CD14-positive monocyte (primary cell): ENCODE data around the gene FKRP. TPM values are rescaled to one million over a fixed set of nuclear protein-coding genes. Genes with fewer than 3 reads are reported as not detected.
A peak's percentile ranks its signal among the peaks of the same experiment; 100 is the strongest.

Source experiments
- DNase-seq, 3 donors: peaks; one replicate each; pipeline ENCODE4 v3.0.0-alpha.2; 2011 to 2022
- H2AFZ ChIP-seq: 2 replicates; pipeline ENCODE4 v1.6.0; 2012; ENCODE audit warnings: mild to moderate bottlenecking, low read depth, low read length, inconsistent platforms; ENCODE audit not compliant: insufficient read depth, poor library complexity, severe bottlenecking
- H3K27ac ChIP-seq, 2 donors: 1 replicate in 1 of 2; 2 replicates in 1 of 2; pipeline ENCODE4 v1.5.1; 2012 to 2013; ENCODE audit warnings: low read length in 2 of 2, control low read depth in 1 of 2, inconsistent platforms in 1 of 2, low read depth in 1 of 2, mild to moderate bottlenecking in 1 of 2
- H3K27me3 ChIP-seq, 2 donors: one replicate each; pipeline versions ENCODE4 v1.6.0 to v1.6.1; 2011 to 2013; ENCODE audit warnings: low read length in 2 of 2; ENCODE audit not compliant: control insufficient read depth in 2 of 2, insufficient read depth in 2 of 2
- H3K36me3 ChIP-seq, 2 donors: replicated peaks in 1 of 2; 1 replicate in 1 of 2; 2 replicates in 1 of 2; pipeline versions ENCODE4 v1.5.1 to v1.6.1; 2012 to 2013; ENCODE audit warnings: low read length in 2 of 2, control low read depth in 1 of 2, inconsistent platforms in 1 of 2, mild to moderate bottlenecking in 1 of 2; ENCODE audit not compliant: insufficient read depth in 2 of 2, control insufficient read depth in 1 of 2
- H3K4me1 ChIP-seq, 2 donors: 1 replicate in 1 of 2; 2 replicates in 1 of 2; pipeline versions ENCODE4 v1.5.1 to v1.6.1; 2012 to 2013; ENCODE audit warnings: low read length in 2 of 2, control low read depth in 1 of 2, inconsistent platforms in 1 of 2, mild to moderate bottlenecking in 1 of 2, moderate library complexity in 1 of 2; ENCODE audit not compliant: insufficient read depth in 2 of 2, control insufficient read depth in 1 of 2
- H3K4me2 ChIP-seq: replicated peaks from 2 replicates; pipeline ENCODE3; 2012; ENCODE audit warnings: low read length, moderate library complexity, mild to moderate bottlenecking; ENCODE audit not compliant: poor library complexity, severe bottlenecking; ENCODE audit errors: extremely low read depth
- H3K4me3 ChIP-seq, 3 experiments: fragments of 200-600 bp in 1 of 3; sonication (generic) in 1 of 3; replicated peaks in 1 of 3; 1 replicate in 2 of 3; 2 replicates in 1 of 3; pipeline ENCODE4 v1.5.1; 2011 to 2013; ENCODE audit warnings: low read length in 3 of 3, mild to moderate bottlenecking in 3 of 3, control low read depth in 2 of 3, low read depth in 2 of 3, inconsistent platforms in 1 of 3, moderate library complexity in 1 of 3
- H3K79me2 ChIP-seq: 2 replicates; pipeline ENCODE4 v1.6.0; 2012; ENCODE audit warnings: mild to moderate bottlenecking, control low read depth, inconsistent platforms, low read length, moderate library complexity; ENCODE audit not compliant: insufficient read depth
- H3K9ac ChIP-seq: 2 replicates; pipeline ENCODE4 v1.6.0; 2017; ENCODE audit warnings: low read length, mild to moderate bottlenecking; ENCODE audit not compliant: insufficient read depth, poor library complexity, severe bottlenecking
- H3K9me3 ChIP-seq, 2 donors: replicated peaks in 1 of 2; 1 replicate in 1 of 2; 2 replicates in 1 of 2; pipeline versions ENCODE4 v1.5.1 to v1.6.1; 2012 to 2013; ENCODE audit warnings: low read length in 2 of 2, control low read depth in 1 of 2; ENCODE audit not compliant: control insufficient read depth in 1 of 2, insufficient read depth in 1 of 2
- H4K20me1 ChIP-seq: 2 replicates; pipeline ENCODE4 v1.6.0; 2012; ENCODE audit warnings: mild to moderate bottlenecking, low read length, control low read depth, moderate library complexity; ENCODE audit not compliant: insufficient read depth
- H3K27ac Mint-ChIP-seq, 7 donors: one replicate each; pipeline ENCODE4 v1.8.0; 2020; ENCODE audit warnings: mild to moderate bottlenecking in 7 of 7, mixed read lengths in 7 of 7, moderate library complexity in 6 of 7, inconsistent platforms in 2 of 7
- H3K27me3 Mint-ChIP-seq, 3 donors: one replicate each; pipeline ENCODE4 v1.8.0; 2021 to 2022; ENCODE audit warnings: low read depth in 3 of 3, mild to moderate bottlenecking in 3 of 3, mixed read lengths in 3 of 3, moderate library complexity in 3 of 3, inconsistent platforms in 1 of 3
- H3K36me3 Mint-ChIP-seq, 2 donors: one replicate each; pipeline ENCODE4 v1.8.0; 2020; ENCODE audit warnings: mixed read lengths in 2 of 2, inconsistent platforms in 1 of 2, mild to moderate bottlenecking in 1 of 2
- H3K4me1 Mint-ChIP-seq: one replicate; pipeline ENCODE4 v1.8.0; 2020; ENCODE audit warnings: mild to moderate bottlenecking, mixed read lengths
- H3K4me3 Mint-ChIP-seq, 2 donors: one replicate each; pipeline ENCODE4 v1.8.0; 2020; ENCODE audit warnings: mild to moderate bottlenecking in 2 of 2, mixed read lengths in 2 of 2, moderate library complexity in 1 of 2
- H3K9me3 Mint-ChIP-seq, 7 donors: one replicate each; pipeline ENCODE4 v1.8.0; 2020 to 2022; ENCODE audit warnings: mixed read lengths in 7 of 7, mild to moderate bottlenecking in 6 of 7, moderate library complexity in 6 of 7, inconsistent platforms in 2 of 7
- WGBS: methylation state at CpG from one replicate; pipeline ENCODE4 v1.1.5; 2013; ENCODE audit warnings: missing lambda C conversion rate; ENCODE audit not compliant: insufficient coverage; 5-methylcytosine and 5-hydroxymethylcytosine counted together
- intact Hi-C, 2 donors: fragments of 100-400 bp; cut with micrococcal nuclease; formaldehyde crosslinking; loops; one replicate each; pipeline versions ENCODE4 v1.15.0 to v1.15.1; 2023
- polyA plus RNA-seq, 3 donors: library from polyadenylated mRNA; depleted of rRNA in 1 of 3; unstranded in 2 of 3; stranded (reverse) in 1 of 3; fragments of 300-500 nt in 2 of 3; fragments of >200 nt in 1 of 3; fragmentation: Illumina TruSeq in 2 of 3; gene quantifications; 1 replicate in 2 of 3; 2 replicates in 1 of 3; pipeline ENCODE4 v1.2.3, GENCODE V29; 2012 to 2021
- TF ChIP-seq, protein P1 (sequence below): fragments of 200-600 bp; IDR thresholded peaks from one replicate; pipeline ENCODE4 v1.8.0; 2022; ENCODE audit warnings: antibody characterized with exemption, mild to moderate bottlenecking

FKRP gene
- polyA plus RNA-seq, 3 donors, result 2.1 to 21.5 (median 2.7) TPM

DNA sequence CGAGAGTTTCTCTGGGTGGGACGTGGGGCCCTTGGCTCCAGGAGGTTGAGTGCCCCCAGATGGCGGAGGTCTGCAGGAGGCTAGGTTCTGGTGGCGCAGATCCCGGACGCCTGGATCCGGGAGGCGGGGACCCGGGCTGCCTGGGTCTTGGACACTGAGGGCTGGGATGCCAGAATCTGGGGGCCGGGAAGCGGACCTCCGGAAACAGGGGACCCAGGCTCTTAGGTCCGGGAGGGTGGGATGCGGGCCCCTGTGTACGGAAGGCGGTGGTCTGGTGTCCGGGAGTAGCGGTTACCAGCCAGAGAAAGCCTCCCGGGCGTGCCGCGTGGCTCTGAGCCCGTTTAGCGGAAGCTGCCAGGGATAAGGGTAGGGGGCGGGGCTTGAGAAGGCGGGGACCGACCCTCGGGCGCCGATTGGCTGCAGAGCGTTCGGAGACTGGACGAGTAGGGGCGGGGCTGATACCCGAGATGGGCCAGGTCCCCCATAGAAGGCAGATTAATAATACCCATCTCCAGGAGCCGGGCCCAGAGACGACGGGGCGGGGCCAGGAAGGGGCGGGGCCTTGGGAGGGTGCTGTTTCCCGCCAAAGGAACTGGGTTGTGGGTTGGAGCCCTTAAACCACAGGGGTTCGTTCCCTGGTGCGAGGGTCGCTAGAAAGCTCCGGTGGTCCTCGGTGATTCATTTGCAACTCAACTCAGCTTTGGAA is 42.6 kb downstream of the FKRP start, which contains the start of gene SLC1A5:
Gene SLC1A5, minus strand, starts transcription at position 333 of the 706 bp plus-strand sequence. CDS start 629 bp downstream, outside the sequence.
- Mint-ChIP-seq H3K36me3 (peaks cover 7 to 13% of the 10 kb centered on the region in 2 donors), H3K27ac (peak within 1 kb of the TSS; percentile 76 to 95 (median 93)), H3K4me1 (peaks cover 43% of the 10 kb centered on the region), H3K27me3 (peaks cover 0 to 3% (median 3%) of the 10 kb centered on the region in 3 donors), H3K4me3 (peak within 1 kb of the TSS; percentile 95 to 97), H3K9me3 (no peaks in the 10 kb centered on the region)
- peaks cover 50% of the 10 kb centered on the region for H3K79me2 ChIP-seq
- peaks cover 46% of the 10 kb centered on the region for H4K20me1 ChIP-seq
- no peaks in the 10 kb centered on the region for H3K27me3 ChIP-seq
- peak within 1 kb of the TSS; percentile 72 for H2AFZ ChIP-seq
- intact Hi-C loops, result loop anchor here (5.0 kb wide), 2 partner anchors 64 to 324 kb away; partner anchors contain the start of genes AP2S1 (in 1 of the 2) and ZC3H4 (in 1 of the 2)
- peak within 1 kb of the TSS; percentile 29 to 91 for H3K27ac ChIP-seq
- H3K4me3 ChIP-seq, result peak within 1 kb of the TSS; percentile 84 to 93 (median 92)
- DNase-seq, result peak; percentile 91 to 95 (median 92)
- 0% methylated on average over 28 of the region's 46 CpGs for WGBS
- H3K4me1 ChIP-seq, result peaks cover 35 to 50% of the 10 kb centered on the region in 2 donors
- no peaks in the 10 kb centered on the region for H3K9me3 ChIP-seq
- TF ChIP-seq, protein P1, sequence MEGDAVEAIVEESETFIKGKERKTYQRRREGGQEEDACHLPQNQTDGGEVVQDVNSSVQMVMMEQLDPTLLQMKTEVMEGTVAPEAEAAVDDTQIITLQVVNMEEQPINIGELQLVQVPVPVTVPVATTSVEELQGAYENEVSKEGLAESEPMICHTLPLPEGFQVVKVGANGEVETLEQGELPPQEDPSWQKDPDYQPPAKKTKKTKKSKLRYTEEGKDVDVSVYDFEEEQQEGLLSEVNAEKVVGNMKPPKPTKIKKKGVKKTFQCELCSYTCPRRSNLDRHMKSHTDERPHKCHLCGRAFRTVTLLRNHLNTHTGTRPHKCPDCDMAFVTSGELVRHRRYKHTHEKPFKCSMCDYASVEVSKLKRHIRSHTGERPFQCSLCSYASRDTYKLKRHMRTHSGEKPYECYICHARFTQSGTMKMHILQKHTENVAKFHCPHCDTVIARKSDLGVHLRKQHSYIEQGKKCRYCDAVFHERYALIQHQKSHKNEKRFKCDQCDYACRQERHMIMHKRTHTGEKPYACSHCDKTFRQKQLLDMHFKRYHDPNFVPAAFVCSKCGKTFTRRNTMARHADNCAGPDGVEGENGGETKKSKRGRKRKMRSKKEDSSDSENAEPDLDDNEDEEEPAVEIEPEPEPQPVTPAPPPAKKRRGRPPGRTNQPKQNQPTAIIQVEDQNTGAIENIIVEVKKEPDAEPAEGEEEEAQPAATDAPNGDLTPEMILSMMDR, result no peak
- H3K4me2 ChIP-seq, result peak within 1 kb of the TSS; percentile 98
- peaks cover 6 to 8% of the 10 kb centered on the region in 2 donors for H3K36me3 ChIP-seq
- peak within 1 kb of the TSS; percentile 77 for H3K9ac ChIP-seq

DNA sequence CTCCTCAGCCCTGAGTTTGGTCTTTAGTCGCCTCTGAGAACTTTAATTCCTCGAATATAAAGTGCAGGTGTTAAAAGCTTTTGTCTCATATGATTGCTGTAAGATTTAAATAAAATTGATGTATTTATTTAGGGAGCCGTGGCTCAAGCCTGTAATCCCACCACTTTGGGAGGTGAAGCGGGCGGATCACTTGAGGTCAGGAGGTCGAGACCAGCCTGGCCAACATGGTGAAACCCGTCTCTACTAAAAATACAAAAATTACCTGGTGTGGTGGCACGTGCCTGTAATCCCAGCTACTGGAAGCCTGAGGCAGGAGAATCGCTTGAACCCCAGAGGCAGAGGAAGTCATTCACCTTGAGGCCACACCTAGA is 43.1 kb downstream of the FKRP start:
- Histone ChIP-seq H3K4me1 (peaks cover 33 to 45% of the 10 kb centered on the region in 2 donors), H3K4me2 (peak overlapping the region; percentile 98)

More for the DNA sequence above, 43.1 kb downstream of the FKRP start:
- peak overlapping the region in 1 of 3 experiments; percentile 93 for H3K4me3 ChIP-seq
- no peaks in the 10 kb centered on the region for H3K9me3 ChIP-seq
- peaks cover 45% of the 10 kb centered on the region for H3K79me2 ChIP-seq
- no peaks in the 10 kb centered on the region for H3K27me3 ChIP-seq
- Mint-ChIP-seq H3K4me3 (no peak overlapping the region), H3K36me3 (peaks cover 2 to 7% of the 10 kb centered on the region in 2 donors), H3K9me3 (no peaks in the 10 kb centered on the region), H3K27ac (no peak overlapping the region), H3K27me3 (peaks cover 0 to 3% (median 3%) of the 10 kb centered on the region in 3 donors), H3K4me1 (peaks cover 38% of the 10 kb centered on the region)
- peaks cover 1 to 2% of the 10 kb centered on the region in 2 donors for H3K36me3 ChIP-seq
- no peak for DNase-seq
- WGBS, result 91% methylated on average over 5 of the region's 9 CpGs
- no peak overlapping the region for H3K9ac ChIP-seq
- no peak overlapping the region for H3K27ac ChIP-seq
- intact Hi-C loops, result loop anchor here (5.0 kb wide), 2 partner anchors 63 to 323 kb away; partner anchors contain the start of genes AP2S1 (in 1 of the 2) and ZC3H4 (in 1 of the 2)
- H4K20me1 ChIP-seq, result peaks cover 40% of the 10 kb centered on the region
- no peak overlapping the region for H2AFZ ChIP-seq
- TF ChIP-seq, protein P1, result no peak
